ENCODE data around the gene BPGM.

BPGM gene

GRCh38 chr7:134646425-134647305, at the start of gene BPGM:
BPGM (plus strand) TSS chr7:134646853; CDS start chr7:134661508, 14,655 bp downstream.
- Mint-ChIP-seq H3K9me3 (peaks cover 8% of the 10 kb centered on the region), H3K4me3 (no peak within 1 kb of the TSS), H3K4me1 (ENCODE audit: low read depth) (peaks cover 25% of the 10 kb centered on the region), H3K27ac (no peak within 1 kb of the TSS), H3K27me3 (peaks cover 9% of the 10 kb centered on the region), H3K36me3 (ENCODE audit: low read depth) (peaks cover 10% of the 10 kb centered on the region)
- intact Hi-C loops (cut with micrococcal nuclease): loop anchor here (5.0 to 10.0 kb wide), 3 partner anchors 91 to 1392 kb away; partner anchors contain the start of gene EXOC4

- Mint-ChIP-seq H3K4me1 (ENCODE audit: low read depth) (peaks cover 4% of the 10 kb centered on the region), H3K36me3 (ENCODE audit: low read depth) (no peaks in the 10 kb centered on the region), H3K27ac (no peak overlapping the region), H3K4me3 (no peak overlapping the region), H3K27me3 (no peaks in the 10 kb centered on the region), H3K9me3 (peaks cover 9% of the 10 kb centered on the region)
- intact Hi-C loops (cut with micrococcal nuclease): no loop called here
Measured at GRCh38 chr7:134599371-134599770, 47.3 kb upstream of the BPGM start.

GRCh38 chr7:134601459-134601858, 45.2 kb upstream of the BPGM start:
- no peak overlapping the region for H3K4me3 Mint-ChIP-seq
- no peak overlapping the region for H3K27ac Mint-ChIP-seq
- peaks cover 7% of the 10 kb centered on the region for H3K4me1 Mint-ChIP-seq (ENCODE audit: low read depth)
- intact Hi-C loops (cut with micrococcal nuclease): no loop called here
- H3K27me3 Mint-ChIP-seq: peaks cover 3% of the 10 kb centered on the region
- H3K36me3 Mint-ChIP-seq (ENCODE audit: low read depth): no peaks in the 10 kb centered on the region
- peaks cover 9% of the 10 kb centered on the region for H3K9me3 Mint-ChIP-seq

GRCh38 chr7:134602881-134603451, 43.7 kb upstream of the BPGM start:
- Mint-ChIP-seq H3K36me3 (ENCODE audit: low read depth) (no peaks in the 10 kb centered on the region), H3K27ac (peak overlapping the region; percentile 75), H3K27me3 (peaks cover 5% of the 10 kb centered on the region), H3K9me3 (peaks cover 9% of the 10 kb centered on the region), H3K4me1 (ENCODE audit: low read depth) (peaks cover 10% of the 10 kb centered on the region), H3K4me3 (peak overlapping the region; percentile 50)
- intact Hi-C loops (cut with micrococcal nuclease): no loop called here

GRCh38 chr7:134605978-134606923, 40.4 kb upstream of the BPGM start:
- Mint-ChIP-seq H3K4me3 (peak overlapping the region; percentile 21), H3K36me3 (ENCODE audit: low read depth) (no peaks in the 10 kb centered on the region), H3K27me3 (peaks cover 5% of the 10 kb centered on the region), H3K4me1 (ENCODE audit: low read depth) (peaks cover 10% of the 10 kb centered on the region), H3K9me3 (no peaks in the 10 kb centered on the region), H3K27ac (peak overlapping the region; percentile 45)
- intact Hi-C loops (cut with micrococcal nuclease): loop anchor here (1.0 to 5.0 kb wide), 3 partner anchors 59 to 174 kb away; partner anchors contain the start of gene AKR1B15

- peaks cover 30% of the 10 kb centered on the region for H3K4me1 Mint-ChIP-seq (ENCODE audit: low read depth)
- intact Hi-C loops (cut with micrococcal nuclease): no loop called here
- peaks cover 7% of the 10 kb centered on the region for H3K9me3 Mint-ChIP-seq
- H3K27ac Mint-ChIP-seq: no peak overlapping the region
- H3K27me3 Mint-ChIP-seq: peaks cover 2% of the 10 kb centered on the region
- no peaks in the 10 kb centered on the region for H3K36me3 Mint-ChIP-seq (ENCODE audit: low read depth)
- no peak overlapping the region for H3K4me3 Mint-ChIP-seq
Measured at GRCh38 chr7:134611611-134612151, 35.0 kb upstream of the BPGM start.

GRCh38 chr7:134612197-134612596, 34.5 kb upstream of the BPGM start:
- intact Hi-C loops (cut with micrococcal nuclease): no loop called here
- Mint-ChIP-seq H3K4me3 (no peak overlapping the region), H3K27ac (no peak overlapping the region), H3K36me3 (ENCODE audit: low read depth) (no peaks in the 10 kb centered on the region), H3K27me3 (peaks cover 2% of the 10 kb centered on the region), H3K4me1 (ENCODE audit: low read depth) (peaks cover 33% of the 10 kb centered on the region), H3K9me3 (peaks cover 7% of the 10 kb centered on the region)

- Mint-ChIP-seq H3K27ac (peak overlapping the region; percentile 38), H3K4me1 (ENCODE audit: low read depth) (peaks cover 37% of the 10 kb centered on the region), H3K4me3 (no peak overlapping the region), H3K36me3 (ENCODE audit: low read depth) (no peaks in the 10 kb centered on the region), H3K9me3 (peaks cover 7% of the 10 kb centered on the region), H3K27me3 (no peaks in the 10 kb centered on the region)
- intact Hi-C loops (cut with micrococcal nuclease): no loop called here
Measured at GRCh38 chr7:134613623-134614347, 32.9 kb upstream of the BPGM start.

- no peak overlapping the region for H3K27ac Mint-ChIP-seq
- H3K27me3 Mint-ChIP-seq: no peaks in the 10 kb centered on the region
- no peak overlapping the region for H3K4me3 Mint-ChIP-seq
- intact Hi-C loops (cut with micrococcal nuclease): no loop called here
- peaks cover 7% of the 10 kb centered on the region for H3K9me3 Mint-ChIP-seq
- no peaks in the 10 kb centered on the region for H3K36me3 Mint-ChIP-seq (ENCODE audit: low read depth)
- H3K4me1 Mint-ChIP-seq (ENCODE audit: low read depth): peaks cover 48% of the 10 kb centered on the region
Measured at GRCh38 chr7:134616611-134617010, 30.0 kb upstream of the BPGM start.

GRCh38 chr7:134618756-134619530, 27.7 kb upstream of the BPGM start:
- Mint-ChIP-seq H3K4me1 (ENCODE audit: low read depth) (peaks cover 44% of the 10 kb centered on the region), H3K9me3 (peaks cover 7% of the 10 kb centered on the region)

GRCh38 chr7:134619627-134620331, 26.9 kb upstream of the BPGM start:
- H3K4me1 Mint-ChIP-seq (ENCODE audit: low read depth): peaks cover 37% of the 10 kb centered on the region
- H3K9me3 Mint-ChIP-seq: peaks cover 7% of the 10 kb centered on the region
- intact Hi-C loops (cut with micrococcal nuclease): no loop called here
- H3K4me3 Mint-ChIP-seq: no peak overlapping the region
- no peaks in the 10 kb centered on the region for H3K27me3 Mint-ChIP-seq
- H3K36me3 Mint-ChIP-seq (ENCODE audit: low read depth): no peaks in the 10 kb centered on the region
- peak overlapping the region; percentile 68 for H3K27ac Mint-ChIP-seq

More at GRCh38 chr7:134618756-134619530, 27.7 kb upstream of the BPGM start:
- Mint-ChIP-seq H3K27me3 (no peaks in the 10 kb centered on the region), H3K27ac (peak overlapping the region; percentile 68), H3K4me3 (no peak overlapping the region), H3K36me3 (ENCODE audit: low read depth) (no peaks in the 10 kb centered on the region)
- intact Hi-C loops (cut with micrococcal nuclease): no loop called here
